ENCODE data around the gene SURF6.

Gene SURF6

DNA sequence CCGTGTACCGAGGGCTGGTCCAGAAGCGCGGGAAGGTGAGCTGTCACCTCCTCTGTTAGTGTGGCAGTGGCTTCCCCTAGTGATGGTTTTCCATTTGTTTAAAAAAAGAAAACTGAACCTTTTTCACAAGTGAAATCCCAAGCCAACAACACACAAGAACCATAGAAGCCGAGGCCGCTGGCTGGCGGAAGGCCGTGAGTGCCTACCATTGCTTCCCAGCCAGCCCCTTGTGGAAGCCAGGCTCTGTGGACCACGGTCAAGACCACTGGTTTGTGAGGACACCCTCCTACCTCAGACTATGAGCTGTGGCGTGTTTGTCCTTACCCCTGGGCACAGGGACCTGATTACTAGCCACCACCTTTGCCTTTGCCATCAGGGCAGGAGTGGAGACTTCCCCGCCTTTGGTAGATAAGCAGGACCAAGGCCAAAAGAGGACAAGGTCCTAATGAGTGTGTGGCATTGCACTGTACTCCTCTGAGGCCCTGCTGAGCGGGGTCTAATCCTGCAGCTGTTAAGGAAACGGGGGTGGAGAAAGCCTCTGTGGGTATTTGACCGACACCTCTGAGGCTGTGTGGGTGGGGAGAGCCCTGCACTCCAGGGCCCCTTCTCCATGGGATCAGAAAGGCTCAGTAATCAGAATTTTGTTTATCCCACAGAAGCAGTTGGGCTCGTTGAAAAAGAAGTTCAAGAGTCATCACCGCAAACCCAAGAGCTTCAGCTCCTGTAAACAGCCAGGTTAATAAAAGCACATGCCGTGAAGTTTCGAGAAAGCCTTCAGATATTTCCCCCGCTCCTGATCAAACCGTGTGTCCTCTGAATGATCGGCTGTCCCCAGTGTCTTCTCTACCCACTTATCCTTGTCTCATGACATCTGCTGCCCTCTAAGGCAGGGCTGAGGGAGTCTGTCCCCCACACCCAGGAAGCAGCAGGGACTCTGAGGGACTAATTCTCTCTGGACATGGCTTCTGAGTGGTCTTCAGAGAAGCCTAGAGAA is 24.7 kb upstream of the SURF6 start:
- no peak for DNase-seq (ENCODE audit: low spot score)
- TF ChIP-seq, protein P1, sequence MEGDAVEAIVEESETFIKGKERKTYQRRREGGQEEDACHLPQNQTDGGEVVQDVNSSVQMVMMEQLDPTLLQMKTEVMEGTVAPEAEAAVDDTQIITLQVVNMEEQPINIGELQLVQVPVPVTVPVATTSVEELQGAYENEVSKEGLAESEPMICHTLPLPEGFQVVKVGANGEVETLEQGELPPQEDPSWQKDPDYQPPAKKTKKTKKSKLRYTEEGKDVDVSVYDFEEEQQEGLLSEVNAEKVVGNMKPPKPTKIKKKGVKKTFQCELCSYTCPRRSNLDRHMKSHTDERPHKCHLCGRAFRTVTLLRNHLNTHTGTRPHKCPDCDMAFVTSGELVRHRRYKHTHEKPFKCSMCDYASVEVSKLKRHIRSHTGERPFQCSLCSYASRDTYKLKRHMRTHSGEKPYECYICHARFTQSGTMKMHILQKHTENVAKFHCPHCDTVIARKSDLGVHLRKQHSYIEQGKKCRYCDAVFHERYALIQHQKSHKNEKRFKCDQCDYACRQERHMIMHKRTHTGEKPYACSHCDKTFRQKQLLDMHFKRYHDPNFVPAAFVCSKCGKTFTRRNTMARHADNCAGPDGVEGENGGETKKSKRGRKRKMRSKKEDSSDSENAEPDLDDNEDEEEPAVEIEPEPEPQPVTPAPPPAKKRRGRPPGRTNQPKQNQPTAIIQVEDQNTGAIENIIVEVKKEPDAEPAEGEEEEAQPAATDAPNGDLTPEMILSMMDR (IDR thresholded peaks at IDR 0.05; ENCODE audit: extremely low read depth, insufficient read depth, missing control alignments) = no peak
- in situ Hi-C loops (cut with MboI; ENCODE audit: low pct_unique_long_range_greater_than_20kb, low sequenced_read_pairs, unreplicated experiment) = no loop called here

DNA sequence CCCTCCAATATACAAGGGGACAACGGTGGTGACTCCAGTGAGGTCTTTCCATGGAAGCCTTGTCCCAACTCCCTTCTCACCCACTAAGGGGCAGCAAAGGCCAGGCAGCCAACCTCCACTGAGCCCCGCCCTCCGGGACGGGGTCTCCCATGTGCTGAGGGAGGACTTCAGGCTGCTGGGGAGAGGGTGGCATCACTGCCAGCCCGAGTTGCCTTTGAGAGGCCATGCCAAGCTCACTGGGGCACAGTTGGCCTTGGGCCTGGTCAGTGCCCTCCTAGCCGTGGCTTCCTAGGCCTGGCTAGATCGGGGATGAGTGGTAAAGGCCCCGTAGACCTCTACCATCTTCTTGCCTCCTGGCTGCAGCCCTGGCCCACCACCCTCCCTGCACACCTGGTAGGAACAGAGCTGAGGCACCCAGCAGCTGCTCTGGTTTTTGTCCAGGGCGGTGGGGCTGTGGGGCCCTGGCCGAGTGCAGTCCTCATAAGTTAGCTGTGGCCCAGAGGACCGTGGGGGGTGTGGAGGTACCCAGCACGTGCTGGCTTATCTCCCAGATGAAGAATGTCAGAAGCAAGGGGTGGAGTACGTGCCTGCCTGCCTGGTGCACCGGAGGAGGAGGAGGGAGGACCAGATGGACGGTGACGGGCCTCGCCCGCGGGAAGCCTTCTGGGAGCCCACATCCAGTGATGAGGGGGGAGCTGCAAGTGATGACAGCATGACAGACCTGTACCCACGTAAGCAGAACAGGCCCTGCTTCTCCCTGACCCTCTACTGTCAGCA is 23.6 kb upstream of the SURF6 start:
- in situ Hi-C loops (cut with MboI; ENCODE audit: low pct_unique_long_range_greater_than_20kb, low sequenced_read_pairs, unreplicated experiment) = no loop called here
- DNase-seq (ENCODE audit: low spot score) = no peak
- TF ChIP-seq, protein P1 (IDR thresholded peaks at IDR 0.05; ENCODE audit: extremely low read depth, insufficient read depth, missing control alignments) = peak; percentile 9

DNA sequence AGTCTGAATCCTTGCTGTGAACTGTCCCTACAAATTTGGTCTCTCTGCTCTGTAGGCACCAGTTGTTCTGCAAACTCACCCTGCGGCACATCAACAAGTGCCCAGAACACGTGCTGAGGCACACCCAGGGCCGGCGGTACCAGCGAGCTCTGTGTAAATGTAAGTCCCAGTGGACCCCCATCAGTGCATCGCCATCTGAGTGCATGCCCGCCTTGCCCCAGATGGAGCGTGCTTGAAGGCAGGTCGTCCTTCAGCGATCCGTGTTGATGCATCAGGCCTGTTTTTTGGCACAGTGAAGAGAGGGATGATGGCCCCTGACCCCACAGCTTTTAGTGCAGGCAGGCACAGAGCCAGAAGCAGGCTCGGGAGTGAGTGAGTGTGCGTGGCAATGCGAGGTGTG is 21.7 kb upstream of the SURF6 start:
- in situ Hi-C loops (cut with MboI; ENCODE audit: low pct_unique_long_range_greater_than_20kb, low sequenced_read_pairs, unreplicated experiment) = no loop called here
- DNase-seq (ENCODE audit: low spot score) = no peak
- TF ChIP-seq, protein P1 (IDR thresholded peaks at IDR 0.05; ENCODE audit: extremely low read depth, insufficient read depth, missing control alignments) = no peak

DNA sequence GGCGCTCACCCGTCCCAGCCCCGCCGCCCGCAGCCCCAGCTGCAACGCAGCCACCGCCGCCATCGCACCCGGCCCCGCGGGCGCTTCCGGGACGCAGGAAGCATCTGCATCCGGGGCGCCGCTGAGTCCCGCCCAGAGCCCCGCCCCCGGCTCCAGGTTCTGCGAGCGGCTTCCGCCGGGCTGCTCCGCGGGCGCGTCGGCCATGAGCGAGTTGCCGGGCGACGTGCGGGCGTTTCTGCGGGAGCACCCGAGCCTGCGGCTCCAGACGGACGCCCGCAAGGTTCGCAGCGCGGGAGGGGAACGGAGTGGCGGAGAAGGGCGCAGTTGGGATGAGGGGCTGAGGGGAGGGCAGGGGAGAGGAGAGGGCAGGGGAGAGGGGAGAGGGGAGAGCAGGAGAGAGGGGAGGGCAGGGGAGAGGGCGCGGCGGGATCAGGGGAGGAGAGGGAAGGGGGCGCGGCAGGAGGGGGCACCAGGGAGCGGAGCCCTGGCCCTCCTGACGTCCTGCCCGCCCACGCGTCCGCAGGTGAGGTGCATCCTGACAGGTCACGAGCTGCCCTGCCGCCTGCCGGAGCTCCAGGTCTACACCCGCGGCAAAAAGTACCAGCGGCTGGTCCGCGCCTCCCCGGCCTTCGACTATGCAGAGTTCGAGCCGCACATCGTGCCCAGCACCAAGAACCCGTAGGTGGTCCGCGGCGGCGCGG is 20.6 kb upstream of the SURF6 start, which contains the start of the genes SURF1 and SURF2:
SURF1 (minus strand) TSS at position 97 of the 701 bp plus-strand sequence; CDS start at position 63, 34 bp downstream.
SURF2 (plus strand) TSS at position 160 of the 701 bp plus-strand sequence; CDS start at position 203, 43 bp downstream.
- in situ Hi-C loops (cut with MboI; ENCODE audit: low pct_unique_long_range_greater_than_20kb, low sequenced_read_pairs, unreplicated experiment) = no loop called here
- DNase-seq (ENCODE audit: low spot score) = peak; percentile 96
- TF ChIP-seq, protein P1 (IDR thresholded peaks at IDR 0.05; ENCODE audit: extremely low read depth, insufficient read depth, missing control alignments) = peak; percentile 30

DNA sequence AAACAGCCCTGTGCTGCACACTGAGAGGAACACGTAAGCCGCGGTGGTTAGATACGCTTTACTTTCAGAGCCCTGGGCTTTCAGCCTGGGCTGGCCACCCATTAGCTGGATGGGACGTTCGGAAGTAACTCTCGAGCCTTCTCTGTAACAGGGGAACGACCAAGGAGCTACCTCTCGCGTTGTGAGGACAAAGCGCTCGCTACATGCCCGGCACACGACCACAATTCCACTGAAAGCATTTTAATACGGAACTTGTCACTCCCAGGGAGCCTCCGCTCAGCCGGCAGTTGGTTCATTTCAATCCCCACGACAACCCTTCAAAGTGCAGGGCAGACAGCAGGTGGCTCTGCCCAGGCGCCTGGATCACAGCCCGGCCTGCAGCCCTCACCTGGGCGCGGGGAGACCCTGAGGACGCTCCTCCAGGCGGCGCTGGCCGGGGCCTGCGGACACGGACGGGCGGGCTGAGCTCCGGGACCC is 19.9 kb upstream of the SURF6 start:
- DNase-seq (ENCODE audit: low spot score) = no peak
- in situ Hi-C loops (cut with MboI; ENCODE audit: low pct_unique_long_range_greater_than_20kb, low sequenced_read_pairs, unreplicated experiment) = no loop called here

More for the DNA sequence above, 19.9 kb upstream of the SURF6 start:
- TF ChIP-seq, protein P1 (IDR thresholded peaks at IDR 0.05; ENCODE audit: extremely low read depth, insufficient read depth, missing control alignments) = no peak

Data from GM13977 (cell line).